Measurements from ENCODE around the gene TMEM131.
"Not testable (repeated sequence)": the region's sequence is repeated elsewhere in the genome, so short reads cannot be mapped to it uniquely, and the experiment has no call there.

TMEM131 gene

DNA sequence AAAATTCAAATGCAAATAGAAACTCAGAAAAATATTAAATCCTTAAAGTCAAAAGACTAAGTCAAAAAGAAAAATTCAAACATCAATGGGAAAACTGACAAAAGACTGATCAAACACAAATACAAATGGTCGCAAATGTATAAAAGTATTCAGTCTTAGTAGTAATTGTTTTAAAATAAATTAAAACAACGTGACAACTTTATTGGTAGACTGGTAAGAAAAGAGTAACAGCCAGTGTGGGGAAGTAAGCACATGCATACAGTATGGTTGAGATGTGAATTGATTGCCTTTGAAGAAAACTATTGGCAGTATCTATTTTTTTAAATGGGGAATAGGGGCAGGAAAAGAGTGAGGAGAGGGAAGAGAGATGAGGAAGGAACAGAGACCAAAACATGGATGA is 9.8 kb downstream of the TMEM131 start:
- DNase-seq: no peak

DNA sequence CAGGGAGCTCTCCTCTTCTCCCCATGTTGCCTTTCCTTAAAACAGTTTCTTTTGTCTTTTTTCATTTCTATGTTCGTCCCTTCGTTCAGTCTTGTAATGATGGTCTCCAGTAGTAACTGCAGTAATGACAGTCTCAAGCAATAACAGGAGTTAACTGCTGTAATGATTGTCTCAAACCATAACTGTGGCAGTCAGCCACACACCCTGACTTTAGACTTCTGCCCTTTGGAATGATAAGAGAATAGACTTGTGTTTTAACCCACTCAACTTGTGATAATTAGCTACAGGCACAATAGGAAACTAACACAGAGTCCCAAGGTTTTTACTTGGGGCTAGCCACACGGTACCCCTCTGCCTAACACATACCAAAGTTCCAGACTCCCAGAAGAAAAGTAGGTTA is 12.1 kb downstream of the TMEM131 start:
- DNase-seq: no peak

DNA sequence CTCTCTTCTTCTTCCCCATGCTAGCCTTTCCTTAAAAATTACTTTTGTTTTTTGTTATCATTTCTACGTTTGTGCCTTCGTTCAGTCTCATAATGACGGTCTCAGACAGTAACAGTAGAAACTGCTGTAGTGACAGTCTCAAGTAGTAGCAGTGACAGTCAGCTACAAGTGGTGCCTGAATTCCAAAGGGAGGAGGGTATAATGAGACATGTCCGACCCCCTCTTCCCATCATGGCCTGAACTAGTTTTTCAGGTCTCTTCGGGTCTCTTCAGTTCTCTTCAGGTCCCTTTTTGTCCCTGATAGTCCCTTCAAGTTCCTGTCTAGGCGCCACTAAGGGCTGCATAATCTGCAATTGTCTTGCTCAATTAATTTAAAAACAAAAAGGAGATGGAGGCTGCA is 12.6 kb downstream of the TMEM131 start:
- no peak for DNase-seq

DNA sequence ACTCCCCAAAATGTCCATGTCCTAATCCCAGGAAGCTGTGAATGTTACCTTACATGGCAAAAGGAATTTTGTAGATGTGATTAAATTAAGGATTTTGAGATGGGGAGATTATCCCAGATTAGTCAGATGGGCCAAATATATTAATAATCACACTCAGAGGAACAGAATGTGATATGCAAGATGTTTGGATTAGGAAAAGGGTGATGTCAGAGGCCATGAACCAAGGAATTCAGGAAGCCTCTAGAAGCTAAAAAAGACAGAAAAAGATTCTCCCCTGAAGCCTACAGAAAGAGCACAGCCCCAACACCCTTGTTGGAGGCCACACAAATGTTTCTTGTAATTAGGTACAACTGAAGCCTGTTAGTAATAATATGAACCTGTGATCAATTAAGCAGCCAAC is 13.1 kb downstream of the TMEM131 start:
- DNase-seq: no peak

DNA sequence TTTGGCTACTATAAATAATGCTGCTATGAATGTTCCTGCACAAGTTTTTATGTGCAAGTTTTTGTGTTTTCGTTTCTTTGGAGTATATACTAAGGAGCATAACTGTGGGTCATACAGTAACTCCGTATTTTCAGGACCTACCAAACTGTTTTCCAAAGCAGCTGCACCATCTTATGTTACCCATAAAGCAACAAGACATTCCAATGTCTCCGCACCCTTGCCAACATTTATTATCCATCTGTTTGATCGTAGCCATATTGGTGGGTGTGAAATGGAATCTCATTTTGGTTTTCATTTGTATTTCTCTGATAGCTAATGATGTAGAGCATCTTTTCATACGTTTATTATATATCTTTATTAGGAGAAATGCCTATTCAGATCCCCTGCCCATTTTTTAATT is 13.8 kb downstream of the TMEM131 start:
- no peak for DNase-seq

DNA sequence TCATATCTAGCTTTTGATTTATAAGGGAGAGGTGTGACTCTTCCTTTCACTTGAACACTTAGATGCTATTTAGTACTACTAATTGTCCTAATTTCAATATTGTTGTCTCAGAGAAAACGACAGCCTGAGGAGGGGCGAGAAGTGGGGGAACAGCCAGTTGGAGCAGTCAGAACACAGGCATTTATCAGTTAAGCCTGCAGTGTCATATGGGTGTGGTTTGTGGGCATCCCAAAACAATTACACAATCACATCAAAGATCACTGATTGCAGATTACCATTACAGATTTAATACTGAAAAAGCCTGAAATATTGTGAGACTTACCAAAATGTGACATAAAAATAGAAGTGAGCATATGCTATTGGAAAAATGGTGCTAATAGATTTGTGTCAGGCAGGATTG is 15.8 kb downstream of the TMEM131 start:
- DNase-seq: no peak

DNA sequence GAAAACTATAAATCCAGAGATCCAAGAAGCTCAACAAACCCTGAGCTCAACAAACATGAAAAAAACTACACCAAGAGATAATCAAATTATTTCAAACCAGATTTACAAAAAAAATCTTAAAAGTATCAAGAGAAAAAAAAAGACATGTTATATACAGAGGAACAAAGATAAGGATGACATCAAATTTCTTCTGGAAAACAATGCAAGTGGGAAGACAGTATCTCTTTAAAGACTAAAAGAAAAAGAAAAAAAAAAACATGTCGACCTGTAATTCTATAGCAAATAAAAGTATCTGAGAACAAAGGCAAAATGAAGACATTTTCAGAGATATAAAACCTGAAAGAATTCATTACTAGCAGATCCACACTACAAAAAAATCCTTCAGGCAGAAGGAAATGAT is 21.3 kb downstream of the TMEM131 start:
- no peak for DNase-seq

DNA sequence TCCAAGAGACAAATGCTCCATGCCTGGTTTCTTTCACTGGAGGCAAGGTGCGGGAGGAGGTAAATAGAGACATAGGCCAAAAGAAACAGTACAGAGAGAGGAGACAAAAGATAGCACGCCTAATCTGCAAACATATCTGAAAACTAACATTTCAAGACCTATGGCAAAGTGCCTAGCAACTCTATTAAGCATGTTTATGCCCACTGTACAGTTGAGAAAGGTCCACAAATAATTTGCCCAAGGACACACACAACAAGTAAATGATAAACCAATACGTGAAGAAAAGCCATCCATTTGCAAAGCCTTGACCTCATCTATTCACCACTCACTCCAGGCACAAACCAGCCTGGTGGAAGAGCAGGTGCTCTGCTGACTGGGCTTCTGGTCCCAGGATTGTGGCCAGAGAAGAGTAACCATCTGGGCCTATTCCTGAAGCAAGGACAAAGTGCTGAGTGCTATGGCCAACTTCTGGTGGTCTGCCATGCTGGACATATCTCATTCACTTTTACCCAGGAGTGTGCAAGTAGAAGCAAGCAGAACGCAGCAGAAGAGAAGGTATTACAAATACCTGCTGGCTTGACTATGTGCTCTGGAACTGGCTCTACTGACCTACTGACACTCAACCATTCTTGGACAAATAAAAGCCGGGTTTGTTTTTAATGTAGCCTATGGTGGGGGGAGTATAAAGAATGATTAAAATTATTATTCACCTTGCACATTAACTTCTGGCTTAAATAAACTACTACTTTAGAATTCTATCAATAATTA is 25.3 kb downstream of the TMEM131 start:
- no peak for DNase-seq

DNA sequence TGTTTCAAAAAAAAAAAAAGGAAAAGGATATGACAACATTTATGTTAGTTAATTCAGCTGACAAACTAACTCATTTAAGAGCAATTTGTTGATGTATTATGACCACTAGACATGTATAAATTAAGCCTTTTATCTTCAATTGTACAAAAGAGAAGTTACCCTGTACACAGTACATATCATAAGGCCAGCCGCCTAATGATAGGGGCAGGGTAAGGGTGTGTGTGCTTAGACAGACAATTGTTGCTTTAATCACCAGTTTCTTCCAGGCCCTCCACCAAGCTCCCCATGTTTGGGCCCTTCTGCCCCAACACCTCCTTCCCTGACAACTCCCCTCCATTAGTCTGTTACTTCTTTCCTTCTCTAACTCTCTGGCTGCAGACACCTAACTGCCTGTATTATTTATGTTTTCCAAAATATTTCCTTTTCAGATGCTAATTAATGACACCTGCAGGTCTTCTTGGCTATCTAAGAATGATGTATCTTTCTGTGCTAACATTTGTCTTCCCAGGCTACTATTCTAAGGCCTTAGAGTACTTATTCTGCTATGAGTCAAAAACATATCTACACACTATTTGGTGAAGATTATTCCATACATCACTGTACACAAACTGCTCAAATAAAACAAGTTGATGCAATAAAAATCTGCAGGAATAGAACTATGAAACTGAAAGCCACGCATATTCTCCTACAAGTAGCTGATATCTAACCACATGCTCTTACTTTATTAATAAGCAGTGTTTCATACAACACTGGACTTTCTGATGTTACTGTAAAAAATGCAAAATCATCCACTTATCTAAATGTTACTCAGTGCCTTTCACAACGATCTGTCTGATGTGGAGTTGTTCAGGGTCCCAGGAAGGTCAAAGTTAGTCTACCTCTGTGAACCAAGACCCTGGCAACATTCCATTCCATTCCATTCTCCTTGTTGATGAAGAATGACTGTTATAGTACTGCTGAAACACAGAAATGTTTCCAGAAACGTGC is 26.4 kb downstream of the TMEM131 start:
- DNase-seq: no peak

DNA sequence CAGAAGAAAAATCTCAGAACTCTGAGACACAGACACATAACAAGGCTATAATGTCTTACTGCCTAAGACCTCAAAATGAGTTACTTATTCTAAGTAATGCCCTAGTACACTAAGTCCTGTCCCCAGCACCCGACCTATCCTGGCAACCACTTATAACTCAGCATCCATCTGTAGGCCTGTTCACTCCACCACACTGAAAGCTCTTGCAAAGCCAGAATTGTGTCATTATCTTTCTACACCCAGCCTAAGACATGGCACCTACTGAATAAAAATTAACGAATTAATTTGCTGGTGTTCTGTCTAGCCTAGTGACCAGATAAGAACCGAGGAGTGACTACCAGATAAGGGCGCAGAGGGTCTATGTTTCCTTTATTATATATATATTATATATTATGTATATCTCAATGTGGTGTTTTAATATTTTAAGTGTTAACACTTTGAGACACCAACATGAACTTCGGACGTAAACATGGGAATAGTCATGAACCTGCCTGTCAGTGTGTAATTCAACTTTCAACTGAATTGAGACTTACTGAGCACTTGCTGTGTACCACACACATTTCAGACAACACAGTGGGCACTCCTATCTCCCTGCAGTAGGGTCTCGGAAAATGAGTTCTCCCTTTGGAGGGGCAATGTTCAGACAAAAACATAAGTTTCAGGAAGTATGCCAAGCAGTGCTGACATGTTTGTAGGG is 27.7 kb downstream of the TMEM131 start:
- no peak for DNase-seq

DNA sequence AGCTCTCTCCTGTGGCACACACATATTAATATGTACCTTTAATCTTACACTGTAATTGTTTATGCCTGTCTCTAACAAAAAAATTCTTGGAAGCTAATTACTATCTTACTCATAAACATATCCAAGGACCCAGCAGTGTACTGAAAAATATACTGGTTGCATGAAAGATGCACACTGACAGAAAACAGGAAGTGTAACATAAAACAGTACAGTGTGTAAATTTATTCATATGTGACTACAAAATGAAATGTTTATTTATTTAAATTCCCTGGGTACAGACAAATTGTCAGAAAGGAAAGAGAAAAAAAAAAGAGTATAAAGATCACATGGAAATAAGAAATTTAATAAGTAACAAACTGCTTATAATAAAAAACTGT is 28.5 kb downstream of the TMEM131 start:
- no peak for DNase-seq

DNA sequence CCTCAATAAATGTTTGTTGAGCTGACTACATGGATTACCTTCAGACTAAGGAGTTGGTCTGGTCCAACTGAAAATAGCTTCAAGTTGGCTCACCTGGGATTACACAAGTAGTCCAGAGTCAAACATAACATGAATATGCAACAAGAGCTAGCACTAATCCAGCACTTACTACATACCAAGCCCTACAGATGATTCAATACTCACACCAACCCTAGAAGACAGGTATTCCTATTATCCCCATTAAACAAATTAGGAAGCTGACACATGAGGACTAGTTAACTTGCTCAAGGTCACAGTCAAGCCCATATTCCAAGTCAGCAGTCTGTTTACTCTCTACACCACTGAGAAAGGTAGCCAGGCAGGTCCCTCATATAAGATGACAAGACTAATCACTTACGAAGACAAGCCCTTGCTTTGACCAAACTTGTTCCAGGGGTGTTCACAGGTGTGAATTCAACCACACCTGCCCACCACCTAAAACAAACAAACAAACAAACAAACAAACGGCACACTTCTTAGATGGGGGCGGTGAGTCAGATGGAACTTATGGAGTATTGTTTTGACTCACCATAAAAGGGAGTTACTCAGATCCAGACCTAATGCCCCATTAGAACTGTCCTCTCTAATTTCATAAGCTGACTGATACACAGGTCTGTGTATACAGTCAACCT is 29.1 kb downstream of the TMEM131 start:
- DNase-seq: no peak

DNA sequence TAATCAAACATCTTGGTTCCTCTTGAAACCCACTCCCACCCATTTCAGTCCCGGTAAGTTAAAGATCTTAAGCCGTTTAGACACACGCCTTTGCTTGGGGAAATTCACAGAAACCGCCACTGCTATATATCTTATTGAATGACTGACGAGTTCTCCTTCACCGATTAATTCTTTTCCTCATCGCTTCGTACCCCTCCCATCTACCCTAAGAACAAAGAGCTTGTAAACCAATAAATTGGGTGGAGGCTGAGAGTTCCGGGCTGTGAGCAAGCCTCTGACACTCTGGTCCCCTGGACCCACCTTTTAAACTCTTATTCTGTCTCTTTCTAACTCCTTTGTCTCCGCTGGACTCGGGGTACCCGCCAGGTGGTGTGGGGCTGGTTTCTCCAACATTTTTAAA is 30.6 kb downstream of the TMEM131 start:
- DNase-seq: no peak

DNA sequence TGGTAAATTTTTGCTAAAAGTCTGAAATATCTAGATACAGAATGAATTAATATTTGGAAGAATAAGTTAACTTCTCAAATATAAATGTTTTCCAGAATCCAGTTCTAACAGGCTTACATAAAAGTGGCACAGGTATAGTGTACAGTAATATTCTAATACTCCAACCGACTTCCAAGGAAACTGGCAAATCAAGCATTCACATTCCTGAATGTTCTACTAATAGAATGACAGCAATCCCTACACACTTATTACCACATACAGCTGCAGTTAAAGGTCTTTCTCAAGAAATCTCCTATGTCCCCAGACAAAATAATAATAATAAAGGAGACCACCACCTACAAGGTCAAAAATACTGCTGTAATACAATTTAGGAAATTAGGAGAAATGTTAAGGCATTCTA is 31.9 kb downstream of the TMEM131 start:
- DNase-seq: no peak

DNA sequence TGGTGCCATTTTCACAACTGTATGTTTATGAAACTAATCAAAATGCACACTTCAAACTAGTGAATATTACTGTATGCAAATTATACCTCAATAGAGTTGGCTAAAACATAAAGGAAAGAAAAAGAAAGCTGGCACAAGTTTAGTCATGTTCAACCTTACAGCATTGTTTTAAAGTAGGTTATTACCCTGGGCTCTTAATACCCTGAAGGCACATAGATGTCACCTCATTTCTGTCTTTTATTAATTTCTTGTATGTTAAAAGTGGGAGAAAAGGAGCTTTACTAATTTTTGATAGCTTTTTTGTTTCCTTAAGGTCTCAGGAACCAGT is 32.7 kb downstream of the TMEM131 start:
- no peak for DNase-seq

DNA sequence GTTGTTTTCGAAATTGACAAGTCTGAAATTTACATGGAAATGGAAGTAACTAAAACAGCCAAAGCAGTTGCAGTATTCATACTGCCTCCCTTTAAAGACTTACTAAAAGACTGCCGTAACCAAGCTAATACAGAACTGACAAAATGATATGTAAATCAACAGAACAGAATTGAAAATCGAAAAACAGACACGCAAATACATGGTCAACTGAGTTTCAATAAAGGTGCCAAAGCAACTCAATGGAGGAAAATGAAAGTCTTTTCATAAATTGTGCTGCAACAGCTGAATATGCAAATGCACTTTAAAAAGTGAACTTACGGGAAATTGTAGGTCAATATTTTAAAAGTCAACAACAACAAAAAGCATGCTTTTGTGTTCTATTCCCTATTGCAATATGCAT is 34.2 kb downstream of the TMEM131 start:
- no peak for DNase-seq

DNA sequence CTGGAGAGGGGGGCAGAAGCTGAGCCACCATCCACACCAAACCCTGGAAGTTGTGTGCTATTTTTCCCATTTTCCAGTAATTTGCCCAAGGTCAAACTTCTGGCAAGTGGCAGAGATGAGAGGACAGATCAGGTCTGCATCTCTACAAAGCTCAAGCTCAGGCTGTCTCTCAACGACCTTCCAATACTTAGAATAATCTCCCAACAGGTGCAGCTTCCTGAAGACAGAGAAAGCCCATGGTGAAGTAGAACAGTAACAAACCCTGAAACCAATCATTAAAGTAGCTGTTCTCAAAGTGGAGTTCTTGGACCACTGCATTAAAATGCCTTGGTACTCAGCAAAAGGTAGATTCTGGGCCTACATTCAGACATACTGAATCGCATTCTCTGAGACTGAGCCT is 37.6 kb downstream of the TMEM131 start:
- no peak for DNase-seq

DNA sequence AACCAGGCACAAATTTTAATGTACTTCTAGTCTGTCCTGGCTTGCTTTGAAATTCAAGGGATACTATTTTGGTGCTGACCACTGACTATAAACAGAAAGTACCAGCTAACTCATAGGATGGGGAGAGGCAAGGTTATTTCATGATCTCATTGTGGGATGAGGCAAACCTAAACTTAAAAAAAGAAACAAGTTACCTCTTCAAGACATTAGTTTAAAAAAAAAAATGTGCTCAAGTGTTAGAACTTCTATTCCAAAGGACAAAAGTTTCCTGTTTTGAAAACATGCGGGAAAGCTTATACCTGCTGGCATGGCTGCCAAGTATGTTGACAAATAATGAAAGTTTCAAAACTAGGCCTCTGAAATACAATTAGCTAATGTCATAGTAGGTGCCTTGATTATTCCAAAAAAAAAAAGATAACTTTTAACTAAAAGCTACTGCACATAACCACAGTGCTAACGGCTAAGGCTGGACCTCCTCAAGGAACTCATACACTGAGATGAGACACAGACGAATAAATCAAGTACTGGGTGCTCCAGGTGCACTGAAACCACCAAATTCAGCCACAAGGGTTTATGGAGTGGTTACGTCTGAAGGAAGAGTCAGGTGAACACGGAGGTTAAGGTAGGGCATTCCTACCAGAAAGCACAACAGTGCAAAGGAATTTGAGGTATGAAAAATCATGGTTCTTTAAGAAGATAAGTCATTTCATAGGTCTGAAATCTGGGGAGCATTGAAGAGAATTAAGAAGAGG is 38.1 kb downstream of the TMEM131 start:
- no peak for DNase-seq

DNA sequence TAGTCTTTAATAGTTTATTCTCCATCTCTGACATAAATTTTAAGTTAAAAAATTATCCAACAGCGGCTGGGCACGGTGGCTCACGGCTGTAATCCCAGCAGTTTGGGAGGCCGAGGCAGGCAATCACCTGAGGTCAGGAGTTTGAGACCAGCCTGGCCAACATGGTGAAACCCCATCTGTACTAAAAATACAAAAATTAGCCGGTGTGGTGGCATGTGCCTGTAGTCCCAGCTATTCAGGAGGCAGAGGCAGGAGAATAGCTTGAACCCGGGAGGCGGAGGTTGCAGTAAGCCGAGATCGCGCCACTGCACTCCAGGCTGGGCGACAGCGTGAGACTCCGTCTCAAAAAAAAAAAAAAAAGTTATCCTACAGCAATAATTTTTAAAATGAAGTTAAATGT is 39.0 kb downstream of the TMEM131 start:
- DNase-seq: not testable (repeated sequence)

DNA sequence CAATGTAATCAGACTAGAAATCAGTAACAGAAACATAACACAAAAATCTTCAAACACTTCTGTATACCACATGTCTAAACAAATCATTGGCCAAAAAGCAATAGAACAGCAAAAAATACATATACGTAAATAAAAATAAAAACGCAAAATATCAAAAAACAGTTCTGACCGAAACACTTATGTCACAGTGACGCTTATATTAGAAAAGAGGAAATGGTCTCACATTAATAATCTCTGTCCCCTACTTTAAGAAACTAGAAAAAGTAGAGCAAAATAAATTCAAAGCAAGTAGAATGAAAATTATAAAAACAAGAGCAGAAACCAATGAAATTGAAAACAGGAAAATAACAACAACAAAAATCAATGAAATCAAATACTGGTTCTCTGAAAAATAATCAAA is 41.9 kb downstream of the TMEM131 start:
- DNase-seq: no peak

DNA sequence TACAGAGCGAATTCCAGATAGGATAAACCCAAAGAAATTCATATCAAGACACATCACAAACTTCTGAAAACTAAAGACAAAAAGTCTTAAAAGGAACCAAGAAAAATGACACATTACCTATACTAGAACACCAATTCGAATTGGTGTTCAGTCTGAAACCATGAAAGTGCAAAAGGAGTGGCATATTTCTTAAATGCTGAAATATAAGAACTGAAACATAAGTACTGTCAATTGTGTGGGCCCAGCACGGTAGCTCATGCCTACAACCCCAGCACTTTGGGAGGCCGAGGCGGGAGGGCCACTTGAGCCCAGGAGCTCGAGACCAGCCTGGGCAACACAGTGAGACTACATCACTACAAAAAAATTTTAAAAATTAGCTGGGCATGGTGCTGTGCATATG is 43.4 kb downstream of the TMEM131 start:
- no peak for DNase-seq

DNA sequence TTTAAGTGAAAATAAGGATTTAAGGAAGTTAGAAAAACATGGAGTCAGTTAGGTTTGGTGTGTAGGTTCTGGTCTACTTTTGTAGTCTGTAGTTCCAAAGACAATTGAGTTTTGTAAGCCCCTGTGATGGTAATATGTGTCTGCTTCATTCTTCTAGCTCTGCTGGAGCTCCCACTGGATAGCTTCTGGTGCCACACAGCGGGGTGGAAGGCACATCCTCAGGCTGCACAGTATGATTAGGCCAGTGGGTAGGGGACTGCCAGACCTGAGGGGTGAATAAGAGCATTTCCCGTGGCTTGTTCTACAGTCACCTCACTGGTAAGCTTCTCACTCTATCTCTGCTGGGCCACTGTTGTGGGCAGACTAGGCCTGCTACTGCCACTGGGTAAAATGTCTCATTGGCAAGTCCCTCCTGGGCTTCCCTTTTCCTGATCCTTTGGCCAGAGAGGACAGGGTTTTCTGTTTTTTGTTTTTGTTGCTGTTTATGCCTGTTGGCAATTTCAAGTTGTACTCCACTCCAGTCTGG is 44.5 kb downstream of the TMEM131 start:
- no peak for DNase-seq
